OCI-LY7 (cell line): ENCODE measurements around the gene PLPP6. TPM values are rescaled to one million over a fixed set of nuclear protein-coding genes. Genes with fewer than 3 reads are reported as not detected.

ENCODE experiments used
- BruUV-seq: library from RNA; stranded (reverse); fragments of 400-500 nt; replicated peaks from 2 replicates; lab custom pipeline; 2021; lab: Mats Ljungman, UMichigan
- CTCF ChIA-PET: fragments of 300-600 bp; sonication (Branson Sonifier 250); formaldehyde crosslinking; loops from one replicate; lab custom pipeline; 2022; ENCODE audit warnings: antibody characterized with exemption; ENCODE audit not compliant: unreplicated experiment; lab: Charles Lee
- POLR2A ChIA-PET: fragments of 300-600 bp; sonication (Branson Sonifier 250); formaldehyde crosslinking; loops from one replicate; lab custom pipeline; 2022; ENCODE audit warnings: antibody characterized with exemption; lab: Charles Lee
- DNase-seq: peaks from one replicate; pipeline ENCODE4 v3.0.0-alpha.2; 2015; ENCODE audit warnings: low spot score
- H2AFZ ChIP-seq: fragments of 200-600 bp; sonication (generic), shearing (Covaris generic); 2 replicates; pipeline ENCODE4 v1.6.1; 2014; ENCODE audit warnings: mild to moderate bottlenecking, antibody characterized with exemption, low read length, moderate library complexity
- H3K27ac ChIP-seq: fragments of 200-600 bp; sonication (generic); 2 replicates; pipeline ENCODE4 v1.5.1; 2014; ENCODE audit warnings: mixed run types, low read depth, mild to moderate bottlenecking, moderate library complexity, low read length, inconsistent platforms; ENCODE audit not compliant: poor library complexity, severe bottlenecking
- H3K36me3 ChIP-seq: fragments of 200-600 bp; sonication (generic); 2 replicates; pipeline ENCODE4 v1.6.1; 2014; ENCODE audit warnings: mild to moderate bottlenecking, antibody characterized with exemption, low read length, moderate library complexity, mixed read lengths; ENCODE audit not compliant: insufficient read depth
- H3K4me1 ChIP-seq: fragments of 200-600 bp; sonication (generic); 2 replicates; pipeline ENCODE4 v1.5.1; 2014; ENCODE audit warnings: mild to moderate bottlenecking, low read length; ENCODE audit not compliant: insufficient read depth, poor library complexity, severe bottlenecking
- H3K4me2 ChIP-seq: fragments of 200-600 bp; sonication (generic); 2 replicates; pipeline ENCODE4 v1.6.1; 2014; ENCODE audit warnings: mild to moderate bottlenecking, low read length
- H3K4me3 ChIP-seq: fragments of 200-600 bp; sonication (generic); 2 replicates; pipeline ENCODE4 v1.5.1; 2014; ENCODE audit warnings: mild to moderate bottlenecking, low read depth, low read length; ENCODE audit not compliant: poor library complexity, severe bottlenecking
- H3K79me2 ChIP-seq: fragments of 200-600 bp; sonication (generic); 2 replicates; pipeline ENCODE4 v1.6.1; 2016; ENCODE audit warnings: low read depth, mild to moderate bottlenecking, low read length, moderate library complexity, mixed read lengths; ENCODE audit not compliant: insufficient read depth
- H3K9me2 ChIP-seq: fragments of 200-600 bp; sonication (generic); 2 replicates; pipeline ENCODE4 v1.6.1; 2016; ENCODE audit warnings: mild to moderate bottlenecking, low read length, mixed read lengths; ENCODE audit not compliant: insufficient read depth
- H3K9me3 ChIP-seq: fragments of 200-600 bp; sonication (generic); 2 replicates; pipeline ENCODE4 v1.6.1; 2014; ENCODE audit warnings: mild to moderate bottlenecking, mixed run types, low read length, mixed read lengths
- H4K20me1 ChIP-seq: fragments of 200-600 bp; sonication (generic); 2 replicates; pipeline ENCODE4 v1.6.1; 2014; ENCODE audit warnings: mild to moderate bottlenecking, antibody characterized with exemption, low read length, moderate library complexity, mixed read lengths; ENCODE audit not compliant: insufficient read depth
- EZH2phosphoT487 ChIP-seq: fragments of 200-600 bp; sonication (generic); IDR thresholded peaks from 2 replicates; pipeline ENCODE4 v1.6.1; 2018; ENCODE audit warnings: low read depth, borderline replicate concordance, mild to moderate bottlenecking, mixed run types, antibody characterized with exemption, low read length, moderate library complexity, mixed read lengths
- intact Hi-C: fragments of 100-400 bp; cut with micrococcal nuclease; formaldehyde crosslinking; loops from one replicate; pipeline ENCODE4 v1.10.0; 2022; ENCODE audit not compliant: unreplicated experiment
- total RNA-seq, 2 experiments: library from RNA; depleted of rRNA in 1 of 2; stranded (reverse); fragments of >200 nt in 1 of 2; shearing (Covaris generic) in 1 of 2; gene quantifications; 2 replicates each; pipeline ENCODE4 v1.2.3, GENCODE V29; 2014 to 2022
- TF ChIP-seq, protein P1 (sequence below): fragments of 200-600 bp; sonication (generic); conservative IDR thresholded peaks from 2 replicates; pipeline ENCODE4 v1.5.1; 2014; ENCODE audit warnings: mild to moderate bottlenecking, antibody characterized with exemption, low read length, moderate library complexity, mixed read lengths

Gene PLPP6
- total RNA-seq, 2 experiments from 2014 or later: 4.6 to 8.1 TPM

DNA sequence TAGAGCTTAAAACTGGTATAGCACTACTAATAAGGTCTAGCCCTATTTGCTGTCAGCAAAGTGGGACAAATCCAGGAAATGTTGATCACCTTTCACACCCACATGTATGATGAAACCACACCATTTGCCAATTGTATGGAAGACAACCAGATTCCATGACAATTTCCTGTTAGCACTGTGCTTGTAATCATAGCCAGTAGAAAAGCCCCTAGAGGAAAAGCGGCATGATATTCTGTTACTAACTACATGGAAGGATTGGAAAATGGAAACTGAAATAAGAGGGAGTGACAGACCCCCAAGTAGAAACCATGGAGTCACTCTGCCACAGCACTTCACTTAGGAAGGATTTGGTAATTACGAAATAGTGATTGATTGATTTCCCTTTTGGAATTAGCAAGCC lies 3.3 kb downstream of the PLPP6 start:
- ChIA-PET POLR2A (interaction anchor here (0.6 to 1.3 kb wide), 6 partner anchors 10 to 1475 kb away, joined by 3 to 6 read pairs (median 3); partner anchors contain the start of genes CDC37L1 and PLGRKT), CTCF (interaction anchor here (0.6 kb wide), 1 partner anchor 9 kb away, joined by 4 read pairs; no protein-coding TSS in a partner anchor)
- Histone ChIP-seq H3K79me2 (no peaks in the 10 kb centered on the region), H3K9me2 (no peaks in the 10 kb centered on the region), H3K4me2 (peak overlapping the region; percentile 83), H3K9me3 (no peaks in the 10 kb centered on the region), H2AFZ (no peak overlapping the region), H3K4me3 (no peak overlapping the region), H4K20me1 (no peaks in the 10 kb centered on the region), H3K27ac (no peak overlapping the region), H3K4me1 (peaks cover 27% of the 10 kb centered on the region), H3K36me3 (no peaks in the 10 kb centered on the region)
- no TSS peak for BruUV-seq
- TF ChIP-seq, protein P1, sequence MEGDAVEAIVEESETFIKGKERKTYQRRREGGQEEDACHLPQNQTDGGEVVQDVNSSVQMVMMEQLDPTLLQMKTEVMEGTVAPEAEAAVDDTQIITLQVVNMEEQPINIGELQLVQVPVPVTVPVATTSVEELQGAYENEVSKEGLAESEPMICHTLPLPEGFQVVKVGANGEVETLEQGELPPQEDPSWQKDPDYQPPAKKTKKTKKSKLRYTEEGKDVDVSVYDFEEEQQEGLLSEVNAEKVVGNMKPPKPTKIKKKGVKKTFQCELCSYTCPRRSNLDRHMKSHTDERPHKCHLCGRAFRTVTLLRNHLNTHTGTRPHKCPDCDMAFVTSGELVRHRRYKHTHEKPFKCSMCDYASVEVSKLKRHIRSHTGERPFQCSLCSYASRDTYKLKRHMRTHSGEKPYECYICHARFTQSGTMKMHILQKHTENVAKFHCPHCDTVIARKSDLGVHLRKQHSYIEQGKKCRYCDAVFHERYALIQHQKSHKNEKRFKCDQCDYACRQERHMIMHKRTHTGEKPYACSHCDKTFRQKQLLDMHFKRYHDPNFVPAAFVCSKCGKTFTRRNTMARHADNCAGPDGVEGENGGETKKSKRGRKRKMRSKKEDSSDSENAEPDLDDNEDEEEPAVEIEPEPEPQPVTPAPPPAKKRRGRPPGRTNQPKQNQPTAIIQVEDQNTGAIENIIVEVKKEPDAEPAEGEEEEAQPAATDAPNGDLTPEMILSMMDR: no peak
- no peak for TF ChIP-seq EZH2phosphoT487
- intact Hi-C loops: no loop called here
- no peak for DNase-seq

DNA sequence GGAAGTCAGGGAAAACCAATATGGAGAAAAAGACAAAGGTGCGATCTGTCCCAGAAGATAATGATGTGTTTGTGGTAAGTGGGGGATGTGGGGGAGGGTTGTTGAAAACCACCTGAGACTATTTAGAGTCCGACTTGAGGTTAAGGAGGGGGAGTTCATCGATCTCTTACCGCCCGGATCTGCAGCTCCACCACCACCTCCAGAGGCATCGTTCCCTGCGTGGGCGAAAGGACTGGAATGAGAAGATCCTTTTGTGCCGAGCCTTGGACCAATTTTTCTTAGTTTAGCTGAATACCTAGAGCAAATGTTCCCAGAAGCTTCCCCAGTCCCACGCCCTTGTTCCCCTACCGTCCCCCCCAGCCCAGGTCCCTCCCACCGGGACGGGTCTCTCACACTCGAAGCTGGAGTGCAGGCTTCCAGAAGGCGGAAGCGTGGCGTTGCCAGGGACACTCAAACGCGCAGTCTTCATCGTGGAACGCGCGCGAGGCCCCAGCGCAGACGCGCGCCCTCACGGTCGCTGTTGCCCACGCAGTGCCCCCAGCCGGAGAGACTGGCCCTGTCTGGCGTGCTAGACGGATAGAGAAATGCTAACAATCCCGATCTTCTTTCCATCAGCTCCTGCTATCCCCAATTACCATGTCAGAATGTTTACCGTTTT lies 4.1 kb downstream of the PLPP6 start, which contains the start of gene SPATA6L:
TSS of gene SPATA6L (minus strand) at position 439 of the 658 bp plus-strand sequence. CDS start at position 209, 230 bp downstream.
- Histone ChIP-seq H3K79me2 (no peaks in the 10 kb centered on the region), H3K9me2 (no peaks in the 10 kb centered on the region), H3K36me3 (no peaks in the 10 kb centered on the region), H3K4me2 (peak within 1 kb of the TSS; percentile 83; the same call in 1 of the 2 replicates), H3K27ac (no peak within 1 kb of the TSS), H2AFZ (no peak within 1 kb of the TSS), H3K4me3 (no peak within 1 kb of the TSS), H3K9me3 (no peaks in the 10 kb centered on the region), H4K20me1 (no peaks in the 10 kb centered on the region), H3K4me1 (peaks cover 27% of the 10 kb centered on the region)
- CTCF ChIA-PET: interaction anchor here (0.6 kb wide), 1 partner anchor 10 kb away, joined by 4 read pairs; no protein-coding TSS in a partner anchor
- no peak for TF ChIP-seq EZH2phosphoT487
- TF ChIP-seq, protein P1: no peak
- BruUV-seq: no TSS peak
- intact Hi-C loops: no loop called here
- POLR2A ChIA-PET: interaction anchor here (0.6 to 1.1 kb wide), 6 partner anchors 13 to 1476 kb away, joined by 3 to 4 read pairs (median 3); partner anchors contain the start of genes CDC37L1 and PLGRKT
- no peak for DNase-seq

DNA sequence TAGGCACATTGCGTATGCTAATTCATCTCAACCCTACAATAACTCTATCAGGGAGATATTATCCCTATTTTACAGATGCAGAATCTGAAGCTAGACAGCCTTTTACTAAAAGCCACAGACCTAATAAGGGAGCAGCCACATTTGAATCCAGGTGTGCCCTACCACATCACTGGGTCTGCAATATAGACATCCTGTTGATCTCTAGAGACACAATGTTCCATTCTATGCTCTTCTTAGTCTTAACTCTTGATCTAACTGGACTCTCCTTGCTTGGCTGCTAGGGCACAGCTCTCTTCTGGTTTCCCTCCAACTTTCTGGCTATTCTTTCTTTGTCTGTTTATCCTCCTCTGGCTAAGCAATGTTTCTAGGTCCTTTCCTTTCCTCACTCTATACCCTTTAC lies 5.6 kb downstream of the PLPP6 start:
- Histone ChIP-seq H3K4me1 (peaks cover 27% of the 10 kb centered on the region), H3K27ac (no peak overlapping the region), H2AFZ (no peak overlapping the region), H3K9me3 (no peaks in the 10 kb centered on the region), H4K20me1 (no peaks in the 10 kb centered on the region), H3K4me3 (no peak overlapping the region), H3K9me2 (no peaks in the 10 kb centered on the region), H3K79me2 (no peaks in the 10 kb centered on the region), H3K4me2 (no peak overlapping the region), H3K36me3 (no peaks in the 10 kb centered on the region)
- BruUV-seq: no TSS peak
- intact Hi-C loops: no loop called here
- ChIA-PET POLR2A (interaction anchor here (0.6 kb wide), 1 partner anchor 23 kb away, joined by 4 read pairs; no protein-coding TSS in a partner anchor), CTCF (no interaction called here)
- DNase-seq: peak; percentile 32
- TF ChIP-seq, protein P1: no peak
- TF ChIP-seq EZH2phosphoT487: no peak
